Measurements from ENCODE around the gene CACNA1I.

- TF ChIP-seq, protein P1, sequence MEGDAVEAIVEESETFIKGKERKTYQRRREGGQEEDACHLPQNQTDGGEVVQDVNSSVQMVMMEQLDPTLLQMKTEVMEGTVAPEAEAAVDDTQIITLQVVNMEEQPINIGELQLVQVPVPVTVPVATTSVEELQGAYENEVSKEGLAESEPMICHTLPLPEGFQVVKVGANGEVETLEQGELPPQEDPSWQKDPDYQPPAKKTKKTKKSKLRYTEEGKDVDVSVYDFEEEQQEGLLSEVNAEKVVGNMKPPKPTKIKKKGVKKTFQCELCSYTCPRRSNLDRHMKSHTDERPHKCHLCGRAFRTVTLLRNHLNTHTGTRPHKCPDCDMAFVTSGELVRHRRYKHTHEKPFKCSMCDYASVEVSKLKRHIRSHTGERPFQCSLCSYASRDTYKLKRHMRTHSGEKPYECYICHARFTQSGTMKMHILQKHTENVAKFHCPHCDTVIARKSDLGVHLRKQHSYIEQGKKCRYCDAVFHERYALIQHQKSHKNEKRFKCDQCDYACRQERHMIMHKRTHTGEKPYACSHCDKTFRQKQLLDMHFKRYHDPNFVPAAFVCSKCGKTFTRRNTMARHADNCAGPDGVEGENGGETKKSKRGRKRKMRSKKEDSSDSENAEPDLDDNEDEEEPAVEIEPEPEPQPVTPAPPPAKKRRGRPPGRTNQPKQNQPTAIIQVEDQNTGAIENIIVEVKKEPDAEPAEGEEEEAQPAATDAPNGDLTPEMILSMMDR (IDR thresholded peaks at IDR 0.05; ENCODE audit: poor library complexity) = no peak
- no peak for TF ChIP-seq EZH2 (IDR thresholded peaks at IDR 0.05; ENCODE audit: borderline replicate concordance)
Measured at GRCh38 chr22:39656495-39657490, 86.2 kb downstream of the CACNA1I start.
